GM12891 (cell line): ENCODE data around the gene TUBE1.

Source experiments
- POLR2AphosphoS5 ChIP-seq: IDR thresholded peaks from 2 replicates; pipeline ENCODE4 v1.6.1; 2011; ENCODE audit warnings: low read depth, low read length, control low read depth
- TAF1 ChIP-seq: IDR thresholded peaks from 2 replicates; pipeline ENCODE4 v1.6.1; 2011; ENCODE audit warnings: low read depth, low read length, control low read depth

DNA sequence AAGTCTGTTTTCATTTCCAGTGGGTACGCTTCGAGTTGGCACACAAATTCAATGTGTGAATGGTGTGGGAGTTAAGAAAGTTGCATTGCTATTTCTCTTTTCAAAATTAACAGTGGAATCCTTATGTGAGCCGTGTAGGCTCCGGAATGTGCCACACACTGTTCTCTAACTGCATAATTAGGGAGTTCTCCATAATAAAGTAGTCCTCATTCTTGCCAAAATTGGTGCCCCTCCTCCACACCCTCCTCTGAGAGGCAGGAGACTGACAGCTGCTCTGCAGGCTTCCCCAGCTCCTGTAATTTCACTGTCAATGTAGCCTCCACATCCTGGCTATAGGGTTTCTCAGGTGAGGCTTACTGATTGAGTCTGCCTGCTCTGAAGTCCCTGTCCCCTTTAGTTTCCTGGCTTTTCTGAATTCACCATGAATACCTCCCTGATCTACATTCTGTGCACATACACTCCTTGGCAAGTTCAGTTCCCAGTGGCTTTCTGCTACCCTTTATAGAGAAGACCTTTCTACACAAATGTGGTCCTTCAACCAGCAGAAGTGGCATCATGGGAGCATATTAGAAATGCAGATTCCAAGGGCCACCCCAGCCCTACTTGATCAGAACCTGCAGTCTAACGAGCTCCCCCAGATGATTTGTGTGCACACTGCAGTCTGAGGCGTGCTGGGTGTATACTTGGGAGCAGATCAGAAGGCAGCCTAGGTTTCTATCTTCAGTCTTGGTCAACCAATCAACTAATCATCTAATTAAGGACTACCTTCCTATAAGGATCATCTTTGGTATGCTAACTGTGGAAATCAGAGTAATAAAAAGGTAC, 53.3 kb downstream of the TUBE1 start:
- TF ChIP-seq POLR2AphosphoS5 (no peak), TAF1 (no peak)
